OCI-LY3 (cell line): ENCODE results near the gene AHR.
A peak's percentile ranks its signal among the peaks of the same experiment; 100 is the strongest.

Source experiments
- H2AFZ ChIP-seq: fragments of 200-600, 300-600 bp; shearing (Covaris generic); 2 replicates; pipeline ENCODE4 v1.6.0; 2014; ENCODE audit warnings: antibody characterized with exemption, low read depth, low read length
- H3K27ac ChIP-seq: fragments of 200-600, 300-600 bp; sonication (generic); 2 replicates; pipeline ENCODE4 v1.5.1; 2014; ENCODE audit warnings: mild to moderate bottlenecking, low read length, moderate library complexity, mixed read lengths
- H3K27me3 ChIP-seq: fragments of 200-600, 300-600 bp; sonication (generic); 2 replicates; pipeline ENCODE4 v1.6.1; 2014; ENCODE audit warnings: low read depth, low read length, mixed read lengths
- H3K36me3 ChIP-seq: fragments of 200-600, 300-600 bp; sonication (generic); replicated peaks from 2 replicates; pipeline ENCODE3; 2014; ENCODE audit warnings: low read depth, low read length, mixed read lengths
- H3K4me1 ChIP-seq: fragments of 300-600, 200-600 bp; sonication (generic); 2 replicates; pipeline ENCODE4 v1.6.1; 2014; ENCODE audit warnings: low read length, mixed read lengths
- H3K4me2 ChIP-seq: fragments of 200-600, 300-600 bp; sonication (generic); 2 replicates; pipeline ENCODE4 v1.6.1; 2014; ENCODE audit warnings: low read length, mixed read lengths
- H3K4me3 ChIP-seq: fragments of 300-600, 200-600 bp; sonication (generic); 2 replicates; pipeline ENCODE4 v1.5.1; 2014; ENCODE audit warnings: antibody characterized with exemption, mild to moderate bottlenecking, low read length, moderate library complexity
- H3K79me2 ChIP-seq: fragments of 300-600, 200-600 bp; shearing (Covaris generic); 2 replicates; pipeline ENCODE4 v1.6.1; 2014; ENCODE audit warnings: mild to moderate bottlenecking, low read length, mixed read lengths
- H3K9ac ChIP-seq: fragments of 300-600, 200-600 bp; shearing (Covaris generic); 2 replicates; pipeline ENCODE4 v1.6.0; 2014; ENCODE audit warnings: mild to moderate bottlenecking, low read length, moderate library complexity
- H3K9me3 ChIP-seq: fragments of 200-600, 300-600 bp; shearing (Covaris generic); 2 replicates; pipeline ENCODE4 v1.6.1; 2014; ENCODE audit warnings: low read length, mixed read lengths; ENCODE audit not compliant: insufficient read depth
- H4K20me1 ChIP-seq: fragments of 200-600, 300-600 bp; sonication (generic); 2 replicates; pipeline ENCODE4 v1.6.1; 2016; ENCODE audit warnings: low read length, mixed read lengths; ENCODE audit not compliant: insufficient read depth
- EZH2phosphoT487 ChIP-seq: fragments of 200-600 bp; shearing (Covaris generic); IDR thresholded peaks from 2 replicates; pipeline ENCODE4 v1.6.1; 2018; ENCODE audit warnings: antibody characterized with exemption, mixed run types, low read depth
- TF ChIP-seq, protein P1 (sequence below): fragments of 200-600, 300-600 bp; sonication (generic); IDR thresholded peaks from 2 replicates; pipeline ENCODE4 v1.5.1; 2014; ENCODE audit warnings: antibody characterized with exemption, low read length, low read depth

Gene AHR

DNA sequence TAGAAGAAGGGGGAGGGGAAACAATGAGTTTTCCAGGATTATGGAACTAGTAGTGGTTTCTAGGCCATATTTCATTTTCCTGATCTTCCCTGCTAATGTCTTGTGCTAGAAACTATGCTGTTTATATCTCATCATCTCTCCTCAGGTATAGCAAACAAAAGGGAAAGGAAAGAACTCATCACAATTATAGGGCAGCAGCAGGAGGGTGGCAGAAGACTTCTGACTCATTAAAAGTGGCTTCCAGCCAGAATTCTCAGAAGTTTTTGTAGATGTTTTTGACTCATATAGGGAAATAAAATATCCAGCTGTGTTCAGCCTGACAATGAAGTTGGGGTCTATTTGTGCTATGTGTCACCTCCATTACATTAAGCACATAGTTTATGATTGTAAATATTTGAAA lies 6.5 kb downstream of the AHR start:
- Histone ChIP-seq H3K4me2 (peak overlapping the region; percentile 83), H3K79me2 (peaks cover 100% of the 10 kb centered on the region), H3K27me3 (no peaks in the 10 kb centered on the region), H3K36me3 (peaks cover 51% of the 10 kb centered on the region), H3K9me3 (no peaks in the 10 kb centered on the region), H3K9ac (peak overlapping the region; percentile 96), H3K4me1 (peaks cover 60% of the 10 kb centered on the region), H3K4me3 (peak overlapping the region; percentile 98), H3K27ac (peak overlapping the region; percentile 92), H2AFZ (no peak overlapping the region), H4K20me1 (peaks cover 86% of the 10 kb centered on the region)
- TF ChIP-seq, protein P1, sequence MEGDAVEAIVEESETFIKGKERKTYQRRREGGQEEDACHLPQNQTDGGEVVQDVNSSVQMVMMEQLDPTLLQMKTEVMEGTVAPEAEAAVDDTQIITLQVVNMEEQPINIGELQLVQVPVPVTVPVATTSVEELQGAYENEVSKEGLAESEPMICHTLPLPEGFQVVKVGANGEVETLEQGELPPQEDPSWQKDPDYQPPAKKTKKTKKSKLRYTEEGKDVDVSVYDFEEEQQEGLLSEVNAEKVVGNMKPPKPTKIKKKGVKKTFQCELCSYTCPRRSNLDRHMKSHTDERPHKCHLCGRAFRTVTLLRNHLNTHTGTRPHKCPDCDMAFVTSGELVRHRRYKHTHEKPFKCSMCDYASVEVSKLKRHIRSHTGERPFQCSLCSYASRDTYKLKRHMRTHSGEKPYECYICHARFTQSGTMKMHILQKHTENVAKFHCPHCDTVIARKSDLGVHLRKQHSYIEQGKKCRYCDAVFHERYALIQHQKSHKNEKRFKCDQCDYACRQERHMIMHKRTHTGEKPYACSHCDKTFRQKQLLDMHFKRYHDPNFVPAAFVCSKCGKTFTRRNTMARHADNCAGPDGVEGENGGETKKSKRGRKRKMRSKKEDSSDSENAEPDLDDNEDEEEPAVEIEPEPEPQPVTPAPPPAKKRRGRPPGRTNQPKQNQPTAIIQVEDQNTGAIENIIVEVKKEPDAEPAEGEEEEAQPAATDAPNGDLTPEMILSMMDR = no peak
- TF ChIP-seq EZH2phosphoT487 = no peak

- no peaks in the 10 kb centered on the region for H3K9me3 ChIP-seq
- peaks cover 48% of the 10 kb centered on the region for H3K36me3 ChIP-seq
- peaks cover 100% of the 10 kb centered on the region for H3K79me2 ChIP-seq
- H3K4me3 ChIP-seq = peak overlapping the region; percentile 98
- TF ChIP-seq, protein P1 = no peak
- TF ChIP-seq EZH2phosphoT487 = no peak
- peak overlapping the region; percentile 96 for H3K9ac ChIP-seq
- no peak overlapping the region for H2AFZ ChIP-seq
- peaks cover 60% of the 10 kb centered on the region for H3K4me1 ChIP-seq
- no peaks in the 10 kb centered on the region for H3K27me3 ChIP-seq
- peaks cover 86% of the 10 kb centered on the region for H4K20me1 ChIP-seq
- peak overlapping the region; percentile 92 for H3K27ac ChIP-seq
- H3K4me2 ChIP-seq = peak overlapping the region; percentile 83
These were observed 7.1 kb downstream of the AHR start for GRCh38 chr7:17305387-17306171.

GRCh38 chr7:17307000-17307399 lies 8.5 kb downstream of the AHR start:
- Histone ChIP-seq H3K9me3 (no peaks in the 10 kb centered on the region), H3K9ac (peak overlapping the region; percentile 96), H3K4me3 (peak overlapping the region; percentile 98), H2AFZ (no peak overlapping the region), H4K20me1 (peaks cover 95% of the 10 kb centered on the region), H3K27me3 (no peaks in the 10 kb centered on the region), H3K36me3 (peaks cover 60% of the 10 kb centered on the region), H3K4me2 (peak overlapping the region; percentile 83), H3K27ac (peak overlapping the region; percentile 34), H3K4me1 (peaks cover 65% of the 10 kb centered on the region), H3K79me2 (peaks cover 100% of the 10 kb centered on the region)
- TF ChIP-seq, protein P1 = no peak
- TF ChIP-seq EZH2phosphoT487 = no peak

DNA sequence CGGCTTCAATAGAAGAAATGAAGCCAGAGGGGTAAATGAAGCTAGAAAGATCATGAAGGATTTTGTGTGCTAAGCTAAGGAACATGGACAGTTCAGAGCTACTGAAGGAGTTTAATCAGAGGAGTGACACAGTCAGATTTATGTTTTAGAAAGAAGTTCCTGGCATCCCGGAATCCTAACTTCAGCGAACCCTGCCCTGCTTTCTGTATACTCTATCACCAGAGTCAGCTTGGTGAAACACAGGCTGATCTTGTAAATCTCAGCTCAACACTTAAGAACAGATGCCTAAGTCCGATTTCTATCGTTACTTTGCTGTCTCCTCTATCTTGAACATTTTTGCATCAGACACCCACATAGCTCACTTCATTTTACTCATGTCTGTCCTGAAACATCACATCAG lies 9.1 kb downstream of the AHR start:
- H3K4me3 ChIP-seq = peak overlapping the region; percentile 98
- peaks cover 98% of the 10 kb centered on the region for H4K20me1 ChIP-seq
- peak overlapping the region; percentile 83 for H3K4me2 ChIP-seq
- peaks cover 65% of the 10 kb centered on the region for H3K4me1 ChIP-seq
- peaks cover 63% of the 10 kb centered on the region for H3K36me3 ChIP-seq
- TF ChIP-seq EZH2phosphoT487 = no peak
- TF ChIP-seq, protein P1 = no peak
- H3K27ac ChIP-seq = peak overlapping the region; percentile 34; the same call in 1 of the 2 replicates
- H3K27me3 ChIP-seq = no peaks in the 10 kb centered on the region
- no peak overlapping the region for H2AFZ ChIP-seq
- H3K9me3 ChIP-seq = no peaks in the 10 kb centered on the region
- peaks cover 100% of the 10 kb centered on the region for H3K79me2 ChIP-seq
- H3K9ac ChIP-seq = peak overlapping the region; percentile 96
